NB4 (cell line): ENCODE data around the gene NKD1.

Experiments
- DNase-seq: peaks from one replicate; pipeline ENCODE4 v3.0.0; 2010; ENCODE audit warnings: low read depth
- H3K4me3 ChIP-seq: one replicate; pipeline ENCODE4 v1.5.1; 2011; ENCODE audit warnings: mild to moderate bottlenecking, low read depth, low read length, moderate library complexity
- CTCF ChIP-seq: IDR thresholded peaks from one replicate; pipeline ENCODE4 v1.5.1; 2012; ENCODE audit warnings: low read depth, low read length
- MYC ChIP-seq: IDR thresholded peaks from 2 replicates; pipeline ENCODE4 v1.6.1; 2011; ENCODE audit warnings: low read depth, low read length
- POLR2A ChIP-seq: IDR thresholded peaks from 2 replicates; pipeline ENCODE4 v1.6.1; 2011; ENCODE audit warnings: mild to moderate bottlenecking; ENCODE audit not compliant: insufficient read length; ENCODE audit errors: extremely low read depth
- TF ChIP-seq, protein P1 (sequence below): IDR thresholded peaks from 2 replicates; pipeline ENCODE4 v1.6.1; 2011; ENCODE audit warnings: low read depth, low read length

Gene NKD1

DNA sequence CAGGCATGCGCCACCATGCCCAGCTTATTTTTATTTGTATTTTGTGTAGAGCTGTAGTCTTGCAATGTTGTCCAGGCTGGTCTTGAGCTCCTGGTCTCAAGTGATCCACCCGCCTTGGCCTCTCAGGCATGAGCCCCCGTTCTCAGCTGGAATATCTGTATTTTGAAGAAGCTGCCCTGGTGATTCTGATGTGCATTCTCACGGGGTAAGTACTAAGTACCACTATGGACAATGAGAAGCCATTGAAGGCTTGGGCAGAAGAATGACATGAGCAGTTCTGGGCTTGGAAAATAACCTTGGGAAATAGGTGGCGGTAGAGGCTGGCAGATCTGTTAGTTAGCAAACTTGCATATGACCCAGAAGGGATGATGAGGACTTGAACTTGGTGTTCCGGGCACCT lies 15.6 kb upstream of the NKD1 start:
- DNase-seq: no peak
- TF ChIP-seq, protein P1, sequence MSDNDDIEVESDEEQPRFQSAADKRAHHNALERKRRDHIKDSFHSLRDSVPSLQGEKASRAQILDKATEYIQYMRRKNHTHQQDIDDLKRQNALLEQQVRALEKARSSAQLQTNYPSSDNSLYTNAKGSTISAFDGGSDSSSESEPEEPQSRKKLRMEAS: no peak
- no peak for TF ChIP-seq MYC
- no peak for TF ChIP-seq CTCF
- TF ChIP-seq POLR2A: no peak

DNA sequence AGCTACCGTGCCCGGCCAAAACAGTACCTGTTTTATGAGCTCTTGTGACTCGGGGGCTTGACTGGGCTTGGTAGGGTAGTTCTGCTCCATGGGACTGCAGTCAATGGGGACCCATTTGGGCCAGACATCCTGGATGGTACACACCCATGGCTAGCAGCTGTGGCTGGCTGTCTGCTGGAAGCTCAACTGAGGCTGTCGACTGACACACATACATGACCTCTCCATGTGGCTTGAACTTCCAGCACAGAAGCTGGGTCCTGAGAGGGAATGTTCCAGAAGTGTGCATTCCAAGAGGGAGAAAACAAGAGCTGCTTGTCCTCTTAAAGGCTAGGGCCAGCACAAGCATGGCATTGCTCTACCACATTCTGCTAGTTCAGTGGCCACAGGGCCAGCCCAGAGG lies 14.9 kb upstream of the NKD1 start:
- DNase-seq: no peak
- TF ChIP-seq MYC (no peak), POLR2A (no peak), CTCF (no peak)
- TF ChIP-seq, protein P1: no peak
- H3K4me3 ChIP-seq: no peak overlapping the region

More for the DNA sequence above, 15.6 kb upstream of the NKD1 start:
- H3K4me3 ChIP-seq: no peak overlapping the region

DNA sequence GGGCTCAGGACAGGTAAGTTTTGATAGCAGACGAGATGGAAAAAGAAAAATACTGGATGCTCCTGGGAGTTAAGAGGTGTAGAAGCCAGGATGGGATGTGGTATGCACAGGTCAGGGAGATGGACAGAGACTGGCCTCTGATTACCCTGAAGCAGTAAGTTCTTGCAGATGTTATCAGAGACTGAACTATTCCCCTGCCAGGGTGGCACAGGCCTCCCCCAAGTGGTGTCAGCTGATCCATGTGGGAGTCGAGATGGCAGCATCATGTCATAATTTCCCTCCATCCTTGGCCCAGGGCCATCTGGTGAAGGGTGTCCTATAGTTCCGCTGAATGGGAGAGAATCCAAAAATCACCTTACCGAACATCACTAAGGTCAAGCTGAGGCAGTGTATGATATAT lies 14.1 kb upstream of the NKD1 start:
- H3K4me3 ChIP-seq: no peak overlapping the region
- DNase-seq: no peak
- TF ChIP-seq, protein P1: no peak
- TF ChIP-seq CTCF (no peak), POLR2A (no peak), MYC (no peak)

DNA sequence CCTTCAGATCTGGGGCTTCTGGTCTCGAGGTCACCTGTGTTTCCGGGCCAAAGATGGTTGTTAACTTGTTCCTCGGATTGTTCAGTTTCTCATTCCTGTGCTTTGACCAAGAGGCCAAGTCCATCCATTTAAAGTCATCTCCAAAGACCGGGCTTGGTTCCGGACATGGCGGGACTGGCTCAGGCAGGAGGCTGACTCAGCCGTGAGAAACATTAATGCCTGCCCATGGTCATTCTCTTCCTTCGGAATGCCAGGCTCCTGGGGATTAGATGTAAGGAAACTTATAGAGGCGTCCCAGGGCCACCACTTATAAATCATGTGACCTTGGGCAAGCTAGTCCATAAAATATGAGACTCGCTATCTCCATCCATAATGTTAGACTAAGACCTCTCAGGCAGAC lies 13.6 kb upstream of the NKD1 start:
- no peak overlapping the region for H3K4me3 ChIP-seq

GRCh38 chr16:50534958-50535357 lies 13.2 kb upstream of the NKD1 start:
- H3K4me3 ChIP-seq: no peak overlapping the region
- no peak for DNase-seq
- TF ChIP-seq, protein P1: no peak
- no peak for TF ChIP-seq MYC
- no peak for TF ChIP-seq CTCF
- TF ChIP-seq POLR2A: no peak

More for the DNA sequence above, 13.6 kb upstream of the NKD1 start:
- DNase-seq: no peak
- TF ChIP-seq POLR2A (no peak), MYC (no peak), CTCF (no peak)
